HL-60/S4 treated with phorbol 12-myristate 13-acetate at 8.2 ng/mL for 4 days and 3 days (cell line): ENCODE results near the gene IL1RN.

Experiments used
- in situ Hi-C: fragments of 300-500 bp; cut with MboI; formaldehyde crosslinking; loops from 2 replicates; pipeline ENCODE4 v1.15.0; 2022; ENCODE audit warnings: low sequenced_read_pairs

IL1RN gene

GRCh38 chr2:113172721-113173541 is 45.5 kb downstream of the IL1RN start:
- in situ Hi-C loops = no loop called here

GRCh38 chr2:113173542-113174375 is 46.4 kb downstream of the IL1RN start, which contains the start of gene PSD4:
PSD4 (plus strand) TSS chr2:113173971; CDS start chr2:113182457, 8,486 bp downstream.
- in situ Hi-C loops = no loop called here

GRCh38 chr2:113174376-113174750 is 47.0 kb downstream of the IL1RN start:
- in situ Hi-C loops = no loop called here

GRCh38 chr2:113175042-113175628 is 47.7 kb downstream of the IL1RN start:
- in situ Hi-C loops = no loop called here

- in situ Hi-C loops = no loop called here
Measured at GRCh38 chr2:113175736-113176695, 48.6 kb downstream of the IL1RN start.

GRCh38 chr2:113176696-113177355 is 49.4 kb downstream of the IL1RN start:
- in situ Hi-C loops = no loop called here

- in situ Hi-C loops = no loop called here
Measured at GRCh38 chr2:113178069-113178746, 50.8 kb downstream of the IL1RN start.

GRCh38 chr2:113178891-113179290 is 51.5 kb downstream of the IL1RN start:
- in situ Hi-C loops = no loop called here

- in situ Hi-C loops = no loop called here
Measured at GRCh38 chr2:113179446-113180045, 52.1 kb downstream of the IL1RN start.

- in situ Hi-C loops = no loop called here
Measured at GRCh38 chr2:113180131-113180946, 52.9 kb downstream of the IL1RN start.

- in situ Hi-C loops = no loop called here
Measured at GRCh38 chr2:113181258-113182051, 54.1 kb downstream of the IL1RN start.

- in situ Hi-C loops = no loop called here
Measured at GRCh38 chr2:113182471-113183260, 55.3 kb downstream of the IL1RN start.

- in situ Hi-C loops = no loop called here
Measured at GRCh38 chr2:113183264-113183663, 55.9 kb downstream of the IL1RN start.
